Activated naive CD8-positive, alpha-beta T cell treated with anti-CD3 and anti-CD28 coated beads, Interleukin-2, amount 10 ng/mL, durations not matched to agents 7 days and 5 days (primary cell): ENCODE results near the gene KRTAP4-7. TPM values are rescaled to one million over a fixed set of nuclear protein-coding genes. Genes with fewer than 3 reads are reported as not detected.
"Not testable (repeated sequence)": the region's sequence is repeated elsewhere in the genome, so short reads cannot be mapped to it uniquely, and the experiment has no call there.

Experiments used
- ATAC-seq: fragments of 150-1000 bp; cut with Tn5 transposase; one replicate; pipeline ENCODE4 v1.10.0; 2021; ENCODE audit warnings: low read depth, moderate library complexity
- POLR2A ChIA-PET: fragments of 350-600 bp; sonication (Branson Sonifier 250); formaldehyde crosslinking; loops from one replicate; lab custom pipeline; 2021; ENCODE audit warnings: antibody characterized with exemption; lab: Charles Lee
- DNase-seq: peaks from one replicate; pipeline ENCODE4 v3.0.0; 2021
- H3K27ac Mint-ChIP-seq: one replicate; pipeline ENCODE4 v1.8.0; 2022; ENCODE audit warnings: mild to moderate bottlenecking, mixed read lengths
- H3K27me3 Mint-ChIP-seq: one replicate; pipeline ENCODE4 v1.8.0; 2022; ENCODE audit warnings: mild to moderate bottlenecking, moderate library complexity, mixed read lengths
- H3K36me3 Mint-ChIP-seq: one replicate; pipeline ENCODE4 v1.8.0; 2021; ENCODE audit warnings: mild to moderate bottlenecking, mixed read lengths
- H3K4me1 Mint-ChIP-seq: one replicate; pipeline ENCODE4 v1.8.0; 2021; ENCODE audit warnings: mixed read lengths
- H3K4me3 Mint-ChIP-seq: one replicate; pipeline ENCODE4 v1.8.0; 2022; ENCODE audit warnings: mild to moderate bottlenecking, moderate library complexity, mixed read lengths
- H3K9me3 Mint-ChIP-seq: one replicate; pipeline ENCODE4 v1.8.0; 2021; ENCODE audit warnings: mixed read lengths
- total RNA-seq, 2 experiments: library from RNA; stranded (reverse); gene quantifications; one replicate each; pipeline ENCODE4 v1.2.3, GENCODE V29; 2021

The KRTAP4-7 gene
- total RNA-seq: not detected

DNA sequence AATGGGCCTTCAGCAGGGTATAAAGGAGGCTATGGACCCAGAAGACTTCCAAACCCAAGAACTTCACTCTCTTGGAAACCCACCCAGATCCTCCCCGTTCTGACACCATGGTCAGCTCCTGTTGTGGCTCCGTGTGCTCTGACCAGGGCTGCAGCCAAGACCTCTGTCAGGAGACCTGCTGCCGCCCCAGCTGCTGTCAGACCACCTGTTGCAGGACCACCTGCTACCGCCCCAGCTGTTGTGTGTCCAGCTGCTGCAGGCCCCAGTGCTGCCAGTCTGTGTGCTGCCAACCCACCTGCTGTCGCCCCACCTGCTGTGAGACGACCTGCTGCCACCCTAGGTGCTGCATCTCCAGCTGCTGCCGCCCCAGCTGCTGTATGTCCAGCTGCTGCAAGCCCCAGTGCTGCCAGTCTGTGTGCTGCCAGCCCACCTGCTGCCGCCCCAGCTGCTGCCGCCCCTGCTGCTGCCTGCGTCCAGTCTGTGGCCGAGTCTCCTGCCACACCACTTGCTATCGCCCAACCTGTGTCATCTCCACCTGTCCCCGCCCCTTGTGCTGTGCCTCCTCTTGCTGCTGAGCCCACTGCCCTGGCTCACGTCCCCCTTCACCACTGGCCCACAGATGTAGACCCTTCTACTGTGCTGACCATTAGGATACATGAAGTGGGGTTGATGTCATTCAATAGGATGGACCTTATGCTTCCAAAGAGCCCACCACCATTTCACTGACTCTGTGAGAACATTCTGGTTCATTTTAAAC lies at the start of gene KRTAP4-7:
TSS of gene KRTAP4-7 (plus strand) at position 51 of the 757 bp plus-strand sequence. CDS start at position 108, 57 bp downstream.
- H3K27ac Mint-ChIP-seq, H3K4me1 Mint-ChIP-seq, POLR2A ChIA-PET, H3K4me3 Mint-ChIP-seq, DNase-seq, H3K27me3 Mint-ChIP-seq, ATAC-seq, H3K36me3 Mint-ChIP-seq, H3K9me3 Mint-ChIP-seq: not testable (repeated sequence)

DNA sequence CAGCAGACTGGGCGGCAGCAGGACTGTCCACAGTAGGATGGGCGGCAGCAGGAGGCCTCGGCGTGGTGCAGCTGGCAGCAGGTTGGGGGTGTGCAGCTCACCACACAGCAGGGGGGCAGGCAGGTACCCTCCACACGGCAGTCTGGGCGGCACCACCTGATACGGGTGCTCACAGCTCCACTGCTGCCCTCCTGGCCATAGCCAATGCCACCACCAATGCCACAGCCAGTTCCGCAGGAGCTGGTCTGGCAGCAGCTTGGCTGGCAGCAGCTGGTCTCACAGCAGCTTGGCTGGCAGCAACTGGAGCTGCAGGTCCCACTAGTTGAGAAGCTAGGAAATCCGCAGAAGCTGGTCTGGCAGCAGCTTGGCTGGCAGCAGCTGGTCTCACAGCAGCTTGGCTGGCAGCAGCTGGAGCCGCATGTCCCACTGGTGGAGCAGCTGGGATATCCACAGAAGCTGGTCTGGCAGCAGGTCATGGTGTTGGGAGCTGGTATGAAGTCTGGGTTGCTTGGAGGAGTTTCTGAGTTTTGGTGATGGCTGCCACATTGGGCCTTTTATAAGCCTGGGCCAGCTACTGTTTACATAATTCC lies 49.5 kb upstream of the KRTAP4-7 start, which contains the start of gene KRTAP1-3:
TSS of gene KRTAP1-3 (minus strand) at position 529 of the 590 bp plus-strand sequence. CDS start at position 476, 53 bp downstream.
- ATAC-seq, POLR2A ChIA-PET, H3K4me3 Mint-ChIP-seq, H3K4me1 Mint-ChIP-seq, H3K9me3 Mint-ChIP-seq, H3K36me3 Mint-ChIP-seq, H3K27ac Mint-ChIP-seq, DNase-seq: not testable (repeated sequence)
- peaks cover 17% of the 10 kb centered on the region for H3K27me3 Mint-ChIP-seq

DNA sequence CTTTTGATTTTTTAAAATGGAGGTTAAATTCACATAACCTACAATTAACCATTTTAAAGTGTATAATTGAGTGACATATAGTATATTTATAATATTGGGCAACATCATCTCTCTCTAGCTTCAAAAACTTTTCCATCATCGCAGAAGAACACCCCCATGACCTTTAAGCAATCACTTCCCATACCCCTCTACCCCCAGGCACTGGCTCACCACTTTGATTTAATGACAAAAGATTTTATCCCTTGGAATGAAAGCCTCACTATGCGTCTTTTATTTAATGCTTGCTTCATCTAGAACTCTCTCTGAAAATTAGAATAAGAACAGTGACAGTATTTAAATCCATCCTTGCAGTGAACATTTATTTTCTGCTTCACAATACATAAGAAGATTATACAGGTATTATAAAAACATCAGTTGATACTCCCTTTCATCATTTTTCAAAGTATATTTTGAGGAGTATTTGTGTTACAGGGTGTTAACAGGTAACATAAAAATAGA lies 46.0 kb upstream of the KRTAP4-7 start:
- no peak for DNase-seq
- POLR2A ChIA-PET: no interaction called here
- no peak for ATAC-seq
- Mint-ChIP-seq H3K27me3 (peaks cover 11% of the 10 kb centered on the region), H3K4me1 (no peaks in the 10 kb centered on the region), H3K9me3 (peaks cover 6% of the 10 kb centered on the region), H3K27ac (no peak overlapping the region), H3K36me3 (no peaks in the 10 kb centered on the region), H3K4me3 (no peak overlapping the region)

DNA sequence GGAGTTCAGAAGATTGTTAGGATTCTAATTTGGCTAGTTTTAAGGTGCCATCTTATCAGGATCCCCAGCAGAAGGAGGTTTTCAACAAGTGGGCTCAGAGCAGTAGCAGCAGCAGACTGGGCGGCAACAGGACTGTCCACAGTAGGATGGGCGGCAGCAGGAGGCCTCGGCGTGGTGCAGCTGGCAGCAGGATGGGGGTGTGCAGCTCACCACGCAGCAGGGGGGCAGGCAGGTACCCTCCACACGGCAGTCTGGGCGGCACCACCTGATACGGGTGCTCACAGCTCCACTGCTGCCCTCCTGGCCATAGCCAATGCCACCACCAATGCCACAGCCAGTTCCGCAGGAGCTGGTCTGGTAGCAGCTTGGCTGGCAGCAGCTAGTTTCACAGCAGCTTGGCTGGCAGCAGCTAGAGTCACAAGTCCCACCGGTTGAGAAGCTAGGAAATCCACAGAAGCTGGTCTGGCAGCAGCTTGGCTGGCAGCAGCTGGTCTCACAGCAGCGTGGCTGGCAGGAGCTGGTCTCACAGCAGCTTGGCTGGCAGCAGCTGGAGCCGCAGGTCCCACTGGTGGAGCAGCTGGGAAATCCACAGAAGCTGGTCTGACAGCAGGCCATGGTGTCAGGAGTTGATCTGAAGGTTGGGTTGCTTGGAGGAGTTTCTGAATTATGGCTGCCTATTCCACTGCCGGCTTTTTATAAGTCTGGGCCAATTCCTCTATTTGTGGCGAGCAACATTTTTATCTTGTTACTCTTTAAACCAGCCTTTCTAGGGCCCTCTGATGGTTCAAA lies 43.0 kb upstream of the KRTAP4-7 start, which contains the start of gene KRTAP1-1:
TSS of gene KRTAP1-1 (minus strand) at position 668 of the 789 bp plus-strand sequence. CDS start at position 615, 53 bp downstream.
- H3K27ac Mint-ChIP-seq, H3K4me3 Mint-ChIP-seq, H3K36me3 Mint-ChIP-seq, ATAC-seq, H3K4me1 Mint-ChIP-seq, POLR2A ChIA-PET, H3K9me3 Mint-ChIP-seq, DNase-seq: not testable (repeated sequence)
- H3K27me3 Mint-ChIP-seq: peaks cover 12% of the 10 kb centered on the region

DNA sequence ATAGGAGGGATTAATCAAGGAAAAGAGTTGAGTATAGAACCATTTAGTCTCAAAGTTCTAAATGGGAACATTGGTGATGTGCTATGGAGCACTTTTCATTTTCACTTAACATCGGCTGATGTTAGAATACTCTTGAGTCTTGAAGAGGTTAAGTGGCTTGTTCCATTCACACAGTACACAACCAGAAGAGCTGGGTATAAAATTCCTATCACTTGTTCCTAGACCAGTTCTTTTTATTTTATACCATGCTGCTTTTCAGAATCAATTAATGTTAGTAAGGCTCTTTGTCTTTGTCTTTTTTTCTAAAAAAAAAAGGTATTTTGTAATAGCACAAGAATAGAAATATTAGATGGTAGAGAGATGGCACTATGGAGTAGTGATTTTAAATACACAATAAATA lies 41.0 kb upstream of the KRTAP4-7 start:
- Mint-ChIP-seq H3K36me3 (no peaks in the 10 kb centered on the region), H3K9me3 (peaks cover 7% of the 10 kb centered on the region), H3K4me3 (no peak overlapping the region), H3K27ac (no peak overlapping the region), H3K27me3 (peaks cover 9% of the 10 kb centered on the region), H3K4me1 (no peaks in the 10 kb centered on the region)
- ATAC-seq (no peak), DNase-seq (no peak)
- POLR2A ChIA-PET: no interaction called here

DNA sequence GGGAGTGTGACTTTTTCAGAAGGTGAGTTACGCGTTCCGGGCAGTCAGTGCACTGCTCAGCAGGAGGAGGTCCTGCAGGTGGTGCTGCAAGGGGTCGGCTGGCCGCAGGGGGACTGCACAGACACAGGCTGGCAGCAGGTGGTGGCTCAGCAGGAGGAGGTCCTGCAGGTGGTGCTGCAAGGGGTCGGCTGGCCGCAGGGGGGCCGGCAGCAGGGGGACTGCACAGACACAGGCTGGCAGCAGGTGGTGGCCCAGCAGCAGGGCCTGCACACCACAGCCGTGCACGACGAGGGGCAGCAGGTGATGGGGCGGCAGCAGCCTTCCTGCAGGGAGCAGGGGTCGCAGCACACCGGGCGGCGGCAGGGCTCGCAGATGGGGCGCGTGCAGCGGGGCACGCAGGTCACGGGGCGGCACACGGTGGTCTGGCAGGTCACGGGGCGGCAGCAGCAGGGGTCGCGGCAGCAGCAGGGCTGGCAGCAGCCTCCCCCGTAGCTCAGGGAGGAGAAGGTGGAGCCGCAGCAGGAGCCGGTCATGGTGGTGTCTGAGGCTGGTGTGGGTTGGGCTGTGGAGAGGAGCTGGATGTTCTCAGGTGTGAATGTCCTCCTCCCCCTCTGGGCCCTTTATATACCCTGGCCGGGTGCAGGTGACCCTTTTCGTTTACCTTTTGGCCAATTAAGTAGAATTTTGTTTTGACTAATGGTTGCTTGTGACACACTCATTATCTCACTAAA lies 37.0 kb upstream of the KRTAP4-7 start, which contains the start of gene KRTAP2-1:
TSS of gene KRTAP2-1 (minus strand) at position 582 of the 731 bp plus-strand sequence. CDS start at position 533, 49 bp downstream.
- H3K4me3 Mint-ChIP-seq, H3K36me3 Mint-ChIP-seq, H3K27me3 Mint-ChIP-seq, H3K27ac Mint-ChIP-seq, DNase-seq, ATAC-seq, H3K9me3 Mint-ChIP-seq, H3K4me1 Mint-ChIP-seq, POLR2A ChIA-PET: not testable (repeated sequence)

DNA sequence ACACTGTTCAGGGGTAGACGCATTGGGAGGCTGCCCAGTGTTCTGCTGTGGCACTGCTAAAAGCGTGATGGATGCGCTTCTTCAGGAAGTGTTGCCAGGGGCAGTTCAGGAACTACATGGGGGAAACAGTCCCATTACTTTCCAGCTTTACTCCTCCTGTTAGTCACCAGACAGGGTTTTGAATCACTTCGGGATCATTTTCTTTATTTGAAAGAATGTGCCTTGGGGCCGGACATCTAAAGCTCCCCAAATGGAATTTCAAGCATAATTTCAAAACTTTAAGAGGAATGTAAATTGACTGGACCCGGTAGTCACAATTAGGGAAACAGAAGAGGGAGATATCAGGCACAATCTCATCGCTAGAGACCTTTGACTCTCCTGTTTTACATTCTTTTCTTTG lies 35.5 kb upstream of the KRTAP4-7 start:
- no peak for ATAC-seq
- H3K4me3 Mint-ChIP-seq: no peak overlapping the region
- DNase-seq: no peak
- peaks cover 5% of the 10 kb centered on the region for H3K27me3 Mint-ChIP-seq
- H3K4me1 Mint-ChIP-seq: no peaks in the 10 kb centered on the region
- H3K9me3 Mint-ChIP-seq: peaks cover under 1% of the 10 kb centered on the region
- POLR2A ChIA-PET: no interaction called here
- no peaks in the 10 kb centered on the region for H3K36me3 Mint-ChIP-seq
- H3K27ac Mint-ChIP-seq: no peak overlapping the region

DNA sequence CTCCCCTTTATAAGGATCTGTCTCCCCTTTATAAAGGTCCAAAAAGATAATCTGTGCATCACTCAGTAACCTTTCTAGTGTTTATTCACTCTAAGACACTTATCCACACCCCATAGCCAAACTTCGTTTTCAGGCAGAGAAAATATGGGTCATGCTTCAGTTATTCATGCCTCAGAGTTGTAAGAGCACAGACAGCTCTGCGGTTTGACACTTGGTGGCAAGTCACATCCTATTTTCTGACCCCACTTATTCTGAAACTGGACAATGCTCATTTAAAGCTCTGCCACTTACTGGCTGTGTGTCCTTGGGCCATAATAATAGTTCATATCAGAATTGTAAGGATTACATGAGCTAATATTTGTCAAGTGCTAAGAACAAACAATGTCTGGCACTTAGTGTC lies 34.8 kb upstream of the KRTAP4-7 start:
- Mint-ChIP-seq H3K27me3 (peaks cover 5% of the 10 kb centered on the region), H3K9me3 (no peaks in the 10 kb centered on the region), H3K36me3 (no peaks in the 10 kb centered on the region), H3K27ac (no peak overlapping the region), H3K4me3 (no peak overlapping the region), H3K4me1 (no peaks in the 10 kb centered on the region)
- DNase-seq (no peak), ATAC-seq (no peak)
- POLR2A ChIA-PET: no interaction called here

DNA sequence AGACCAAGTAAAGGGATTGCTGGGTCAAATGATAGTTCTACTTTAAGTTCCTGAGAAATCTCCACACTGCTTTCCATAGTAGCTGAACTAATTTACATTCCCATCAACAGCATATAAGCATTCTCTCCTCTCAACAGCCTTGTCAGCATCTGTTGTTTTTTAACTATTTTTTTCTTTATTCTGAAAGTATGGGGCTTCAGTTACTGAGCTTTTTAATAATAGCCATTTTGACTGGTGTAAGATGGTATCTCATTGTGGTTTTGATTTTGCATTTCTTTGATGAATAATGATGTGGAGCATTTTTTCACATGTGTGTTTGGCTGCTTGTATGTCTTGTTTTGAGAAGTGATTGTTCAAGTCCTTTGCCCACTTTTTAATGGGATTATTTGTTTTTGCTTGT lies 31.4 kb upstream of the KRTAP4-7 start:
- no peak overlapping the region for H3K4me3 Mint-ChIP-seq
- H3K36me3 Mint-ChIP-seq: no peaks in the 10 kb centered on the region
- no peaks in the 10 kb centered on the region for H3K9me3 Mint-ChIP-seq
- H3K27me3 Mint-ChIP-seq: peaks cover 2% of the 10 kb centered on the region
- no peaks in the 10 kb centered on the region for H3K4me1 Mint-ChIP-seq
- DNase-seq (no peak), ATAC-seq (no peak)
- H3K27ac Mint-ChIP-seq: no peak overlapping the region
- POLR2A ChIA-PET: no interaction called here

DNA sequence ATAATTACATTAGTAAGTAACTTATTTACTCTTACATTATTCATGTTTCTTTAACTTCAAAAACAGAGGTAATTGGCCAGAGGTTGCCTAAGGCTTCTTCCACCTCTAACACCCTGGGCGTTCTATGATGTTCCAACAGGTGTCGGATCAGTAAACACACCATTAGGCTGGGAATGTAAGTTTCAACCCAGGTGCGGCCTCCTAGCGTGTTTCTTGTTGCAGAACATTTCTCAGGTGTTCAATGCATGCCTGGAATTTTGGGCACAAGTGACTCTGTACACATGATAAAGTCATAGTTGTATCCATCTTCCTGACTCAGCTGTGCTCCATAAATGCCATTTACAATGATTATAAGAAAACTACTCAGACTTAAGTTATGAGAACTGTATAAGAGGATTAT lies 29.9 kb upstream of the KRTAP4-7 start:
- Mint-ChIP-seq H3K4me1 (no peaks in the 10 kb centered on the region), H3K4me3 (no peak overlapping the region), H3K9me3 (no peaks in the 10 kb centered on the region), H3K27ac (no peak overlapping the region), H3K36me3 (no peaks in the 10 kb centered on the region), H3K27me3 (peaks cover 11% of the 10 kb centered on the region)
- no peak for DNase-seq
- POLR2A ChIA-PET: no interaction called here
- ATAC-seq: no peak

DNA sequence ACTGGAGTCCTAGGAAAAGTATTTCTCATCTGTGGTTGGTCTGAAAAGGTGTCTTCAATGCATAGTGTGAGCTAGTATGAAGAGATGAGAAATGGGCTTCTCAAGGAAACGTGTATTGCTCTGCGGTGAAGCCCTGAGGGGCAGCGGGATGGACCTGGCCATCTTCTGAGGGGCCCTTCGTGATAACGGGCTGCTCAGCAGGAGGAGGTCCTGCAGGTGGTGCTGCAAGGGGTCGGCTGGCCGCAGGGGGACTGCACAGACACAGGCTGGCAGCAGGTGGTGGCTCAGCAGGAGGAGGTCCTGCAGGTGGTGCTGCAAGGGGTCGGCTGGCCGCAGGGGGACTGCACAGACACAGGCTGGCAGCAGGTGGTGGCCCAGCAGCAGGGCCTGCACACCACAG lies 29.4 kb upstream of the KRTAP4-7 start:
- H3K4me1 Mint-ChIP-seq, POLR2A ChIA-PET, DNase-seq, H3K9me3 Mint-ChIP-seq, H3K27ac Mint-ChIP-seq, H3K4me3 Mint-ChIP-seq, ATAC-seq, H3K36me3 Mint-ChIP-seq: not testable (repeated sequence)
- H3K27me3 Mint-ChIP-seq: peaks cover 15% of the 10 kb centered on the region

DNA sequence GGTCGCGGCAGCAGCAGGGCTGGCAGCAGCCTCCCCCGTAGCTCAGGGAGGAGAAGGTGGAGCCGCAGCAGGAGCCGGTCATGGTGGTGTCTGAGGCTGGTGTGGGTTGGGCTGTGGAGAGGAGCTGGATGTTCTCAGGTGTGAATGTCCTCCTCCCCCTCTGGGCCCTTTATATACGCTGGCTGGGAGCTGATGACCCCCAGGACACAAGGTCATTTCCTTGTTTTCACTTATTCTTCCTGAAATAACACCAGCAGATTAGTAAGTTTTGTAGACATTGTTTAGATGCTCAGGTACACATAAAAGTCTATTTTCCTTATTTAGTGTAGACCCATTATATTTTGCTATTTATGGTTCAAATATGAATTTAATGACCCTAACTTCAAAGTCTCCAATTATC lies 28.8 kb upstream of the KRTAP4-7 start, which contains the start of gene KRTAP2-2:
TSS of gene KRTAP2-2 (minus strand) at position 101 of the 400 bp plus-strand sequence. CDS start at position 82, 19 bp downstream.
- H3K36me3 Mint-ChIP-seq, H3K9me3 Mint-ChIP-seq, POLR2A ChIA-PET, H3K4me1 Mint-ChIP-seq, H3K4me3 Mint-ChIP-seq, ATAC-seq, DNase-seq, H3K27ac Mint-ChIP-seq: not testable (repeated sequence)
- peaks cover 18% of the 10 kb centered on the region for H3K27me3 Mint-ChIP-seq
